Ascending aorta (tissue), 2 donors: Measurements from ENCODE around the gene ZNF341. TPM values are rescaled to one million over a fixed set of nuclear protein-coding genes. Genes with fewer than 3 reads are reported as not detected.

ENCODE experiments used
- DNase-seq, 2 donors: peaks; one replicate each; pipeline ENCODE4 v3.0.0-alpha.2; 2019; ENCODE audit warnings: low spot score in 2 of 2
- H3K27ac ChIP-seq, 2 donors: fragments of 200-600 bp; sonication (generic); one replicate each; pipeline ENCODE4 v1.5.1; 2016 to 2017; ENCODE audit warnings: mild to moderate bottlenecking in 1 of 2
- H3K27me3 ChIP-seq: fragments of 200-600 bp; sonication (generic); one replicate; pipeline ENCODE4 v1.5.1; 2017
- H3K36me3 ChIP-seq, 2 donors: fragments of 200-600 bp; sonication (generic); one replicate each; pipeline ENCODE4 v1.5.1; 2016
- H3K4me1 ChIP-seq, 2 donors: fragments of 200-600 bp; sonication (generic); one replicate each; pipeline ENCODE4 v1.5.1; 2016 to 2017; ENCODE audit warnings: mild to moderate bottlenecking in 1 of 2
- H3K4me3 ChIP-seq, 2 donors: fragments of 200-600 bp; sonication (generic); one replicate each; pipeline ENCODE4 v1.5.1; 2016 to 2017; ENCODE audit warnings: mild to moderate bottlenecking in 1 of 2
- H3K9me3 ChIP-seq, 2 donors: fragments of 200-600 bp; sonication (generic); one replicate each; pipeline ENCODE4 v1.5.1; 2016
- CTCF ChIP-seq, 3 experiments: fragments of 200-600 bp in 2 of 3; fragments of 450-650 bp in 1 of 3; sonication (generic) in 2 of 3; IDR thresholded peaks; one replicate each; pipeline ENCODE4 v1.5.1; 2016 to 2019; ENCODE audit warnings: antibody characterized with exemption in 3 of 3, mild to moderate bottlenecking in 1 of 3, moderate library complexity in 1 of 3
- intact Hi-C: fragments of 100-400 bp; cut with DNase I; formaldehyde crosslinking; loops from one replicate; pipeline ENCODE4 v1.15.1; 2023
- total RNA-seq: library from RNA; depleted of rRNA; stranded (reverse); fragments of >200 nt; gene quantifications from one replicate; pipeline ENCODE4 v1.1.0, GENCODE V29; 2016

ZNF341 gene
- total RNA-seq, 1 donor from 2014 or later: 4.5 TPM

GRCh38 chr20:33781945-33782344 is 50.1 kb downstream of the ZNF341 start:
- Histone ChIP-seq H3K36me3 (peaks cover 0 to 5% of the 10 kb centered on the region in 2 donors), H3K4me3 (no peak overlapping the region), H3K9me3 (no peaks in the 10 kb centered on the region), H3K4me1 (no peaks in the 10 kb centered on the region), H3K27me3 (no peaks in the 10 kb centered on the region), H3K27ac (no peak overlapping the region)
- TF ChIP-seq CTCF (IDR thresholded peaks at IDR 0.05): no peak
- DNase-seq: no peak
- intact Hi-C loops: no loop called here

GRCh38 chr20:33783256-33783655 is 51.5 kb downstream of the ZNF341 start:
- H3K27me3 ChIP-seq: no peaks in the 10 kb centered on the region
- no peak for DNase-seq
- TF ChIP-seq CTCF (IDR thresholded peaks at IDR 0.05): no peak
- no peak overlapping the region for H3K27ac ChIP-seq
- intact Hi-C loops: no loop called here
- no peaks in the 10 kb centered on the region for H3K9me3 ChIP-seq
- H3K36me3 ChIP-seq: peaks cover 0 to 5% of the 10 kb centered on the region in 2 donors
- no peak overlapping the region for H3K4me3 ChIP-seq
- no peaks in the 10 kb centered on the region for H3K4me1 ChIP-seq

GRCh38 chr20:33783818-33784217 is 52.0 kb downstream of the ZNF341 start:
- H3K27me3 ChIP-seq: no peaks in the 10 kb centered on the region
- H3K4me1 ChIP-seq: no peaks in the 10 kb centered on the region
- no peaks in the 10 kb centered on the region for H3K9me3 ChIP-seq
- no peak for TF ChIP-seq CTCF (IDR thresholded peaks at IDR 0.05)
- peaks cover 0 to 10% of the 10 kb centered on the region in 2 donors for H3K36me3 ChIP-seq
- no peak overlapping the region for H3K27ac ChIP-seq
- intact Hi-C loops: no loop called here
- no peak for DNase-seq
- H3K4me3 ChIP-seq: no peak overlapping the region

- H3K4me1 ChIP-seq: no peaks in the 10 kb centered on the region
- intact Hi-C loops: no loop called here
- no peaks in the 10 kb centered on the region for H3K27me3 ChIP-seq
- no peak for TF ChIP-seq CTCF (IDR thresholded peaks at IDR 0.05)
- no peak for DNase-seq
- no peaks in the 10 kb centered on the region for H3K9me3 ChIP-seq
- H3K36me3 ChIP-seq: peaks cover 0 to 10% of the 10 kb centered on the region in 2 donors
- H3K27ac ChIP-seq: no peak overlapping the region
- H3K4me3 ChIP-seq: no peak overlapping the region
Observed at GRCh38 chr20:33784225-33784624, 52.4 kb downstream of the ZNF341 start.

GRCh38 chr20:33785503-33785902 is 53.7 kb downstream of the ZNF341 start:
- Histone ChIP-seq H3K27ac (no peak overlapping the region), H3K4me1 (no peaks in the 10 kb centered on the region), H3K27me3 (no peaks in the 10 kb centered on the region), H3K36me3 (peaks cover 0 to 10% of the 10 kb centered on the region in 2 donors), H3K4me3 (no peak overlapping the region), H3K9me3 (no peaks in the 10 kb centered on the region)
- no peak for DNase-seq
- TF ChIP-seq CTCF (IDR thresholded peaks at IDR 0.05): no peak
- intact Hi-C loops: no loop called here

GRCh38 chr20:33787253-33787891 is 55.6 kb downstream of the ZNF341 start:
- DNase-seq: no peak
- no peaks in the 10 kb centered on the region for H3K4me1 ChIP-seq
- no peak overlapping the region for H3K4me3 ChIP-seq
- H3K27me3 ChIP-seq: no peaks in the 10 kb centered on the region
- H3K36me3 ChIP-seq: peaks cover 0 to 15% of the 10 kb centered on the region in 2 donors
- intact Hi-C loops: no loop called here
- no peaks in the 10 kb centered on the region for H3K9me3 ChIP-seq
- no peak for TF ChIP-seq CTCF (IDR thresholded peaks at IDR 0.05)
- no peak overlapping the region for H3K27ac ChIP-seq
